HepG2 (cell line): ENCODE data around the gene ABHD11. TPM values are rescaled to one million over a fixed set of nuclear protein-coding genes. Genes with fewer than 3 reads are reported as not detected.

Source experiments
- ATAC-seq: fragments of 200-7000 bp; cut with Tn5 transposase; 3 replicates; pipeline ENCODE4 v1.9.1; 2020; ENCODE audit warnings: mild to moderate bottlenecking, moderate library complexity
- BruUV-seq: library from RNA; stranded (reverse); fragments of 400-500 nt; replicated peaks from 2 replicates; lab custom pipeline; 2021; lab: Mats Ljungman, UMichigan
- CTCF ChIA-PET: fragments of 300-600 bp; formaldehyde crosslinking; extraction: SDS; loops from one replicate; lab custom pipeline; 2021; ENCODE audit warnings: low total read pairs, inconsistent platforms, low intra/inter-chr PET ratio; lab: Yijun Ruan, JAX
- POLR2A ChIA-PET: fragments of 350-600 bp; sonication (Branson Sonifier 250); formaldehyde crosslinking; loops from one replicate; lab custom pipeline; 2020; ENCODE audit warnings: antibody characterized with exemption, inconsistent platforms; lab: Yijun Ruan, JAX
- DNase-seq: peaks from one replicate; pipeline ENCODE4 v3.0.0-alpha.2; 2015; ENCODE audit warnings: low spot score
- FAIRE-seq: peaks from 3 replicates; lab custom pipeline; 2011; peaks lifted over from hg19 to GRCh38; lab: Jason Lieb, UNC
- H2AFZ ChIP-seq: one replicate; pipeline ENCODE4 v1.6.1; 2011; ENCODE audit warnings: low read length, inconsistent platforms
- H3K27ac ChIP-seq: fragments of 300-600 bp; 3 replicates; pipeline ENCODE4 v1.8.0; 2011; ENCODE audit warnings: mixed run types, mild to moderate bottlenecking, mixed read lengths, low read length, inconsistent platforms; ENCODE audit not compliant: insufficient read depth; ENCODE audit errors: extremely low read length
- H3K27me3 ChIP-seq, 2 experiments: fragments of 200-600 bp in 1 of 2; 2 replicates in 1 of 2; 3 replicates in 1 of 2; pipeline versions ENCODE4 v1.6.0 to v1.8.0; 2011; ENCODE audit warnings: low read length in 2 of 2, mild to moderate bottlenecking in 2 of 2, moderate library complexity in 2 of 2, inconsistent platforms in 1 of 2; ENCODE audit not compliant: insufficient read depth in 2 of 2, control insufficient read depth in 1 of 2
- H3K36me3 ChIP-seq, 2 experiments: fragments of 200-600 bp in 1 of 2; replicated peaks in 1 of 2; 2 replicates in 1 of 2; 3 replicates in 1 of 2; pipeline versions ENCODE4 v1.5.1 to v1.8.0; 2011; ENCODE audit warnings: low read length in 2 of 2, inconsistent platforms in 1 of 2; ENCODE audit not compliant: insufficient read depth in 2 of 2, control insufficient read depth in 1 of 2
- H3K4me1 ChIP-seq: 2 replicates; pipeline ENCODE4 v1.5.1; 2012; ENCODE audit warnings: low read length, inconsistent platforms; ENCODE audit not compliant: insufficient read depth
- H3K4me2 ChIP-seq: 2 replicates; pipeline ENCODE4 v1.6.0; 2011; ENCODE audit warnings: low read depth, low read length, inconsistent platforms
- H3K4me3 ChIP-seq, 3 experiments: fragments of 200-600 bp in 1 of 3; sonication (generic), shearing (Covaris generic) in 1 of 3; replicated peaks in 1 of 3; 2 replicates each; pipeline ENCODE4 v1.5.1; 2011 to 2016; ENCODE audit warnings: low read length in 3 of 3, inconsistent platforms in 2 of 3, low read depth in 2 of 3, mild to moderate bottlenecking in 2 of 3, control low read depth in 1 of 3, mixed read lengths in 1 of 3; ENCODE audit not compliant: insufficient read depth in 1 of 3
- H3K79me2 ChIP-seq: one replicate; pipeline ENCODE4 v1.6.1; 2011; ENCODE audit warnings: low read length, inconsistent platforms; ENCODE audit not compliant: insufficient read depth
- H3K9ac ChIP-seq: 2 replicates; pipeline ENCODE4 v1.6.0; 2011; ENCODE audit warnings: mild to moderate bottlenecking, low read depth, low read length, inconsistent platforms; ENCODE audit not compliant: insufficient read depth
- H3K9me3 ChIP-seq: 2 replicates; pipeline ENCODE4 v1.5.1; 2012; ENCODE audit warnings: mild to moderate bottlenecking, low read length
- H4K20me1 ChIP-seq: 2 replicates; pipeline ENCODE4 v1.6.0; 2011; ENCODE audit warnings: inconsistent platforms, mild to moderate bottlenecking, low read length, moderate library complexity; ENCODE audit not compliant: insufficient read depth
- CENPX ChIP-seq: sonication (generic); formaldehyde crosslinking; IDR thresholded peaks from 2 replicates; pipeline ENCODE4 v1.9.0; 2021; ENCODE audit warnings: mild to moderate bottlenecking, missing genetic modification reagents, moderate library complexity
- HNF1B ChIP-seq: sonication (generic); formaldehyde crosslinking; IDR thresholded peaks from 2 replicates; pipeline ENCODE4 v1.5.1; 2020; ENCODE audit warnings: mild to moderate bottlenecking, moderate library complexity, missing genetic modification reagents
- ISX ChIP-seq: sonication (generic); formaldehyde crosslinking; conservative IDR thresholded peaks from 2 replicates; pipeline ENCODE4 v1.5.0; 2020; ENCODE audit warnings: missing genetic modification reagents
- SYNCRIP ChIP-seq: fragments of 200-400 bp; formaldehyde crosslinking; IDR thresholded peaks from 2 replicates; pipeline ENCODE4 v1.6.1; 2018; ENCODE audit warnings: mild to moderate bottlenecking, low read depth, low read length; ENCODE audit not compliant: insufficient read depth
- YEATS4 ChIP-seq: sonication (generic); formaldehyde crosslinking; IDR thresholded peaks from 2 replicates; pipeline ENCODE4 v1.4.0; 2020; ENCODE audit warnings: missing genetic modification reagents, borderline replicate concordance
- ZBTB25 ChIP-seq: IDR thresholded peaks from 2 replicates; pipeline ENCODE4 v1.6.1; 2018; ENCODE audit warnings: missing genetic modification reagents
- ZNF407 ChIP-seq: sonication (generic); formaldehyde crosslinking; IDR thresholded peaks from one replicate; pipeline ENCODE4 v1.5.1; 2020; ENCODE audit warnings: mild to moderate bottlenecking, missing genetic modification reagents; ENCODE audit errors: not compliant biosample characterization
- ZUFSP ChIP-seq: sonication (generic); formaldehyde crosslinking; IDR thresholded peaks from 2 replicates; pipeline ENCODE4 v1.9.0; 2021; ENCODE audit warnings: missing genetic modification reagents, mild to moderate bottlenecking, borderline replicate concordance
- WGBS: methylation state at CpG from one replicate; pipeline ENCODE4 v1.1.6; 2017; ENCODE audit warnings: low lambda C conversion rate; 5-methylcytosine and 5-hydroxymethylcytosine counted together
- in situ Hi-C: cut with HindIII; loops from 2 replicates; pipeline ENCODE4 v1.10.0; 2017; ENCODE audit warnings: low pct_unique_long_range_greater_than_20kb; ENCODE audit not compliant: extremely low pct_ligation_motif_present
- intact Hi-C: fragments of 100-400 bp; cut with micrococcal nuclease; formaldehyde crosslinking; loops from one replicate; pipeline ENCODE4 v1.10.0; 2022; ENCODE audit not compliant: unreplicated experiment
- polyA plus RNA-seq, 8 experiments: library from polyadenylated mRNA; depleted of rRNA in 3 of 8; stranded (reverse) in 7 of 8; unstranded in 1 of 8; fragments of >200 nt; fragmentation: Illumina TruSeq in 4 of 8; extraction: Trizol in 4 of 8; gene quantifications; 2 replicates each; pipeline versions ENCODE4 v1.2.1 to v1.2.3, GENCODE V29; 2011 to 2016; ENCODE audit warnings: low read depth in 4 of 8, missing spikeins in 1 of 8, mixed read lengths in 1 of 8; ENCODE audit not compliant: insufficient read depth in 1 of 8
- total RNA-seq, 5 experiments: library from RNA; depleted of rRNA; stranded (reverse); fragments of >200 nt; fragmentation: Illumina TruSeq; extraction: Trizol; gene quantifications; 2 replicates each; pipeline ENCODE4 v1.2.3, GENCODE V29; 2016; ENCODE audit warnings: low read depth in 1 of 5

Gene ABHD11
- total and polyA plus RNA-seq, 2 of the 13 experiments (the other 11 are each of a cell fraction or from before 2014, with no cell fraction given) = 7.0 to 8.1 TPM

GRCh38 chr7:73738220-73738611 lies 386 bp downstream of the ABHD11 start (continued):
- no peak for TF ChIP-seq ZUFSP
- no peak for TF ChIP-seq SYNCRIP

GRCh38 chr7:73737491-73738219 lies 947 bp downstream of the ABHD11 start:
- Histone ChIP-seq H3K27me3 (no peaks in the 10 kb centered on the region), H3K79me2 (no peaks in the 10 kb centered on the region), H2AFZ (no peak overlapping the region), H3K4me1 (peaks cover 32% of the 10 kb centered on the region), H3K4me3 (peak overlapping the region; percentile 77 to 97 (median 92); a peak in 5 of 6 replicates), H3K9me3 (no peaks in the 10 kb centered on the region), H3K9ac (peak overlapping the region; percentile 73; the same call in 1 of the 2 replicates), H4K20me1 (no peaks in the 10 kb centered on the region), H3K36me3 (peaks cover 0 to 9% of the 10 kb centered on the region in 2 experiments; a peak in 1 of 5 replicates), H3K27ac (no peak overlapping the region), H3K4me2 (peak overlapping the region; percentile 91)
- CTCF ChIA-PET = no interaction called here
- ATAC-seq (no peak), FAIRE-seq (no peak), DNase-seq (no peak)
- 48% methylated on average over 6 of the region's 17 CpGs for WGBS
- BruUV-seq = no TSS peak
- intact Hi-C loops (no loop called here), in situ Hi-C loops (no loop called here)
- POLR2A ChIA-PET = interaction anchor here (0.6 to 1.7 kb wide), 6 partner anchors 9 to 270 kb away, joined by 3 to 6 read pairs (median 4); partner anchors contain the start of gene MLXIPL
- TF ChIP-seq HNF1B (CRISPR knock-in tag) (0 out of 2 replicates have a peak, but pooled peaks have one; percentile 20), CENPX (CRISPR knock-in tag) (no peak), ZBTB25 (no peak), ISX (CRISPR knock-in tag) (no peak), ZNF407 (CRISPR knock-in tag) (peak; percentile 3), YEATS4 (no peak)
